8988T (cell line): ENCODE measurements around the gene ARSA.
"Not testable (repeated sequence)": the region's sequence is repeated elsewhere in the genome, so short reads cannot be mapped to it uniquely, and the experiment has no call there.

Experiments
- DNase-seq: peaks from one replicate; pipeline ENCODE4 v3.0.0; 2011

The ARSA gene

GRCh38 chr22:50654664-50655063 lies 26.7 kb upstream of the ARSA start:
- not testable (repeated sequence) for DNase-seq

- DNase-seq, result no peak
Measured at GRCh38 chr22:50653256-50653655, 25.3 kb upstream of the ARSA start.

- DNase-seq, result not testable (repeated sequence)
Measured at GRCh38 chr22:50643821-50644101, 15.8 kb upstream of the ARSA start.

- DNase-seq, result not testable (repeated sequence)
Measured at GRCh38 chr22:50643021-50643820, 15.3 kb upstream of the ARSA start.

GRCh38 chr22:50641696-50642607 lies 14.0 kb upstream of the ARSA start:
- no peak for DNase-seq

- DNase-seq, result no peak
Measured at GRCh38 chr22:50640857-50641647, 13.1 kb upstream of the ARSA start.

- not testable (repeated sequence) for DNase-seq
Measured at GRCh38 chr22:50640296-50640695, 12.3 kb upstream of the ARSA start.

GRCh38 chr22:50635591-50635990 lies 7.6 kb upstream of the ARSA start:
- no peak for DNase-seq

GRCh38 chr22:50633771-50634170 lies 5.8 kb upstream of the ARSA start:
- DNase-seq, result no peak

- DNase-seq, result no peak
Measured at GRCh38 chr22:50633086-50633485, 5.1 kb upstream of the ARSA start.

GRCh38 chr22:50630376-50630775 lies 2.4 kb upstream of the ARSA start:
- DNase-seq, result no peak

- no peak for DNase-seq
Measured at GRCh38 chr22:50628543-50629134, 687 bp upstream of the ARSA start.

- DNase-seq, result no peak
Measured at GRCh38 chr22:50626850-50627641, 906 bp downstream of the ARSA start.

- DNase-seq, result no peak
Measured at GRCh38 chr22:50626314-50626849, 1.6 kb downstream of the ARSA start.

GRCh38 chr22:50625568-50626313 lies 2.2 kb downstream of the ARSA start:
- DNase-seq, result no peak

GRCh38 chr22:50625131-50625567 lies 2.8 kb downstream of the ARSA start:
- DNase-seq, result no peak

GRCh38 chr22:50624347-50625130 lies 3.4 kb downstream of the ARSA start:
- no peak for DNase-seq

GRCh38 chr22:50622723-50623327 lies 5.1 kb downstream of the ARSA start:
- no peak for DNase-seq

- no peak for DNase-seq
Measured at GRCh38 chr22:50621948-50622722, 5.8 kb downstream of the ARSA start.
